GM18511 (cell line): ENCODE results near the gene BPIFB2.

Experiments used
- ATAC-seq: cut with Tn5 transposase; IDR thresholded peaks from one replicate; pipeline ENCODE4 v1.9.1; 2021; ENCODE audit warnings: mild to moderate bottlenecking, moderate library complexity; ENCODE audit not compliant: unreplicated experiment

The BPIFB2 gene

DNA sequence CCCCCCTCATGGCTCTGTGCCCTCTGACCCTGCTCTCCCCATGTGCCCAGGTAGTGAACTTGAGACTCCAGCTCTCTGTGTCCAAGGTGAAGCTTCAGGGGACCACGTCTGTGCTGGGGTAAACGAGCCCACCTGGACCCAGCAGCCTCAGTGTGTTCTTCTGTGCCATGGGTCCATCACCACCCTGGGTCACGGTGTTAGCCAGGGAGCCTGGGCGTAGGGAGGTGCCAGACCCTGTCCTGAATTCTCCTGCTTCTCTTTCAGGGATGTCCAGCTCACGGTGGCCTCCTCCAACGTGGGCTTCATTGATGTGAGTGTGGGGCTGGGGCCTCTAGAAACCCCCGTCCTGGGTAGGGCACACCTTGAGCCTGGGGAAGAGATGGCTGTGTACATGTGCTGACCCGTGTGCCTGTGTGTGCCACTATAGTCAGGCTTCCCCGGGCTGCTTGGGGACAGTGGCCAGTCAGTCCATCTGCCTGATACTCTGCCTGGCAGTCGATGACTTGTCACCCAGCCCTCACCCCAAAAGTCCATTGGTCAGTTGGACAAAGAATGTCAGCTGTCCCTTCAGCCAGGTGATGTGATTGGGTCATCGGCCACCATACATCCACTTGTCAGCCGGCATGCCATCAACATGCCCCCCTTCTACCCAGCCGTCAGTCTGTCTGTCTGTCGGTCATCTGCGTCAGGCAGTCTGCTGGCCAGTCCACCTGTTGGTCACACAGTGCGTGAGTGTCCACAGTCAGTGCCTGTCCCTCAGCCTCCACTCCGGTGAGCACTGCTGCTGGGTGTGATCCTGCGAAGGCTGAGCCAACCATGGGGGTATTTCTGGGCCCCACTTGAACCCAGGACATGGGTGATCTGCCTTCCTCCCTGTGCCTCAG, 13.0 kb downstream of the BPIFB2 start:
- no peak for ATAC-seq

GRCh38 chr20:33021879-33022278, 14.4 kb downstream of the BPIFB2 start:
- ATAC-seq, result no peak

GRCh38 chr20:33022289-33022688, 14.8 kb downstream of the BPIFB2 start:
- ATAC-seq, result no peak

DNA sequence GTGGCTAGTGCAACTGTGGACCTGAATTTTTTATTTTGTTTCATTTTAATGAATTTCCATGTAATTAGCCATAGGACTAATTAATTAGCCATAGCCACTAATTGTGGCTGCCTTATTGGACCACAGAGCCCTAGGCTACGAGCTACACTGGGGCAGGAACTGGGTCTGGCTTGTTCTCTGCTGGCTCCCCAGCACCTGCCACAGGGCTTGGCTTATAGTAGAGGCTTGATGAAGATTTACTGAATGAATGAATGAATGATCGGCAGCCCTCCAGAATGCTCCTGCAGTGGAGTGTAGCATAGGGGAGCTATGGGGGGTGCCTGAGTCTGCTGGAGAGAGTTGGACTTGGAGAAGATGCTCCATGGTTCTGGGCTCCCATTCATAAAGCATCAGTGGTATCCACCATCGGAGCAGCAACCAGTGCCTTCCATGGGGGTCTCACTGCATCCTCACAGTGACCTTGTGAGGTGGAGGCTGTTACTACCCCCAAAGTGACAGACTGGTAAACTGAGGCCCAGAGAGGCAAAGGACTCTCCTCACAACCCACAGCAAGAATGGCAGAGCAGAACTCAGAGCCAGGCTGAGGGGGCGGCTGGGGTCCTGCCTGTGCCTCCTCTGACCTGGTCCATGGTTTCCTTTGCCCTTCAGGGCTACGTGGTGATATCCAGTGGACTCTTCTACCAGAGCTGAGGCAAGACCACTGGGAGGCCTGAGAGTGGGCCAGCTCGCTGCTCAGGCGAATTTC, 15.4 kb downstream of the BPIFB2 start:
- no peak for ATAC-seq

GRCh38 chr20:33023439-33024242, 16.1 kb downstream of the BPIFB2 start:
- no peak for ATAC-seq

GRCh38 chr20:33024243-33024560, 16.7 kb downstream of the BPIFB2 start:
- ATAC-seq, result no peak

- no peak for ATAC-seq
Measured at GRCh38 chr20:33024609-33025317, 17.3 kb downstream of the BPIFB2 start.

GRCh38 chr20:33025318-33025876, 17.9 kb downstream of the BPIFB2 start:
- no peak for ATAC-seq

- no peak for ATAC-seq
Measured at GRCh38 chr20:33026072-33026778, 18.7 kb downstream of the BPIFB2 start.

GRCh38 chr20:33026779-33027759, 19.6 kb downstream of the BPIFB2 start:
- ATAC-seq, result no peak

DNA sequence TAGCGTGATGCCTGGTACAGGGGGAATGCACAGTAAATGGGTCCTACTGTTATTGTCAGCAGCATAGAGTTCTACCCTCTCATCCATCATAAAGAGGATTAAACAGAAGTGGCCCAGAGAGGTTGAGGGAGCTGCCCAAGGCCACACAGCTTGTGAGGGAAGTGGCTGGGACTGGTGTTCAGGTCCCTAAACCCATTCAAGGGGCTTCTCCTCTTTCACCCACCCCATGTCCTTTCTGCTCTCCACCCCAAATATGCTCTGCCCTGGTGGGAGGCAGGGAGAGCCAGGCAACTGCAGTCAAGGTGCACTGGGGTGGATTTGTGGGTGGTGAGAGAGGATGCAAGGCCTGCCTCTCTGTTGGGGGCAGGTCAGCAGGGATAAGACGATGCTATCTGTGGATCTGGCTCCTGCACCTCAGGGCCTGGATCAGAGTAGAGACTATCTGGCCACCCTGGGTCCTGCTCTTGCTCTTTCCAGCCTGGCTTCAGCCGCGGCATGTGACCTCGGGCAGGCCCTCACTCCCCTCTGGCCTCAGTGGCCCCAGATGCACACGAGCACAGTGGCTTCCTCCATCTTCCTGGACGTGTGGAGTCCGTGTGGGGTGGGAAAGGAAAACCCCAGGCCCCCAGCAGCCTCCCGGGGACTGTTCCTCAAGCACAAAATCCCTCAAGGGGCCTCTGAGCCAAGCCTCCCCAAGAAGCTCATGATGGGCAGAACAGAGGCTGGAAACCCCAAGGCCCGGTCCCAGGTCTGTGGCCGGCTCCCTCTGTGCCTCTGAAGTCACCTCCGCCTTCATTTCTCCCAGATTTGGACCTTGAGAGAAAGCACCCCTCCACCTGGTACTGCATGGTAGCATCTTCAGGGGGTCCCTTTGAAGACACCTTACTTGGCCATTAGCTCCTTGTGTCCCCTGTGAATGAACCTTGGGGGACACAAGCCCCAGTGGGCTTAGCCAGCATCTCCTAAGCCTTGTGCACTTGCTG, 20.6 kb downstream of the BPIFB2 start:
- no peak for ATAC-seq

- no peak for ATAC-seq
Measured at GRCh38 chr20:33028875-33029274, 21.4 kb downstream of the BPIFB2 start.

- no peak for ATAC-seq
Measured at GRCh38 chr20:33030076-33030475, 22.6 kb downstream of the BPIFB2 start.

DNA sequence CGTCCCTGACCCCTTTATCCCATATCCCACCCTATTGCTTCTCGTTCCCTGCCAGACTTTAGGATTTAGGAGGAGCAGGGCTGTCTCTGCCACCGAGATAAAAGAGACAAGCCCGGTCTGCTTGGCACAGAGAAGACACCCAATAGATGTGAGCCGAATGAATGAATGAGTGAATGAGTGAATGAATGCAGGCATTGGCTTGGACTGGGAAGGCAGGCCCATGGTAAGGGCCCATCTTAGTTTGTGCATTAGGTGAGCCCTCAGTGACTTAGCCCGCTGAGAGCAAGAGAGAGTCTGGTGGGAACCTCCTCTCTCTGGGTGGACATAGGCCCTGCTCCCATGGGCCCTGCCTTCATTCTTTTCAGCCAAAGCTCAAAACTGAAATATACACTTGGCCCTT, 23.1 kb downstream of the BPIFB2 start:
- ATAC-seq, result no peak

- ATAC-seq, result no peak
Measured at GRCh38 chr20:33031531-33031930, 24.0 kb downstream of the BPIFB2 start, which contains the start of gene BPIFB6. BPIFB6 (plus strand) TSS chr20:33031648; CDS start chr20:33031648, 0 bp downstream.

DNA sequence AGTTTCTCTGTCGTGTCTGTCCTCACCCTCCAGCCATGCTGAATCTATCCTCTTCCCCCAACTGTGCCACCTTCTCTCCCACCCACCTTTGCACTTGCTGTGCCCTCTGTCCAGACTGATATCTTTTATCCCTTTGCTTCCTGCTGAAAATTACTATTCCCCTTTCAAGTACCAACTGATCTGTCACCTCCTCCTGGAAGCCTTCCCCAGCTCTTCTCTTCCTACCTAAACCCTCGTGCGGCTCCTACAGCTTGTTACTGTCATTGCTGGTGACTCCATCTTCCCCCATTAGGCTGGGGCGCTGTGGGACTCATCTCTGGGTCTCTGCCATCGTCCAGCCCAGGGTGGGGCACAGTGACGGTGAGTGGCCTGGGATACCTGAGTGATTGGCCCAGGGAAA, 25.1 kb downstream of the BPIFB2 start:
- no peak for ATAC-seq

DNA sequence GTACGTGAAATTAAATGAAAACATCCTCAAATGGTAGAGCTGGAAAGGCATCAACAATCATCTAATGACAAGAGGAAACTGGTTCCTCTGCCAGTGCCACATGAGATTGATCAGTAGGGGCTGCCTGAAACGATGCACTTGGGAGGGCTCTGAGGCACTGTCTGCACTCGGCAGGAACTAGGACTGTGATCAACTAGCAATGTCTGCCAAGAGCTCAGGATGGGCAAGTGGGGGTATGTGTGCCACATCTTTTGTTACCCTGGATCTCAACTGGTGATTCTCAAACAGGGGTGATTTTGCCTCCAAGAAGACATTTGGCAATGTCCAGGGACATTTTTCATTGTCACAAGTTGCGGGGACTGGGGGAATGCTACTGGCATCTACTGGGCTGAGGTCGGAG, 25.9 kb downstream of the BPIFB2 start:
- no peak for ATAC-seq
